NOMO-1 treated with DMSO at 0.1 percent for 48 hours (cell line): Measurements from ENCODE around the gene SS18L1.

Source experiments
- DNase-seq: peaks from one replicate; lab custom pipeline; 2025; ENCODE audit not compliant: unreplicated experiment; lab: John Stamatoyannopoulos, UW

Gene SS18L1

GRCh38 chr20:62208795-62209755 is 65.5 kb downstream of the SS18L1 start:
- DNase-seq, result no peak

DNA sequence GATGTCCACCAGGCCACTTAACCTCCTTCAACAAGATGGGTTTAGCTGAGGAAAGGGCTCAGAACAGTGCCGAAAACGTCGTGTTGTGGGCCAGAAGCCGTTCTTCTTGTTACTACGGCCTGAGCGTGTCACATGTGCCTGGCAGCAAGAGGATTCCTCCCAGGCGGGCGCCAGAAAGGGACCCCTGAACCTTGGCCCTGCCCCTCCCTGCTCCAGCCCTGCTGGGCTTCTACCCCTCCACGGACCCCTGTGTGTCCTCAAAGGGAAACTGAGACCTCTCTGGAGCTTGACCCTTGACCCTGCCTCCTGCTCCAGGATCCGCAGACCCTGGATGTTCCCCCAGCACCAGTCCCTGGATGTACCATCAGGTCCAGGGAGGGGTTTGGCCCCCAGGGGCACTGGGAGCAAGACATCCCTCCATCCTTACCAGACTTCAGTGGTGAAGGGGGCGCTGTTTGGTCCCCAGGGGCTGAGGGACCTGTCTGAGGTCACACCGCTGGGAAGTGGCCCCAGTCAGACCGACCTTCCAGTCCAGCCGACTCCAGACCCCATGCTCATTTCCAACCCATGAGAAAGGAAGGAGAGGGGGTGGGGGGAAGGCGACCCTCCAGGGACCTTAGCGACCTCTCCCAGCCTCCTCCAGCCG is 66.4 kb downstream of the SS18L1 start:
- no peak for DNase-seq

DNA sequence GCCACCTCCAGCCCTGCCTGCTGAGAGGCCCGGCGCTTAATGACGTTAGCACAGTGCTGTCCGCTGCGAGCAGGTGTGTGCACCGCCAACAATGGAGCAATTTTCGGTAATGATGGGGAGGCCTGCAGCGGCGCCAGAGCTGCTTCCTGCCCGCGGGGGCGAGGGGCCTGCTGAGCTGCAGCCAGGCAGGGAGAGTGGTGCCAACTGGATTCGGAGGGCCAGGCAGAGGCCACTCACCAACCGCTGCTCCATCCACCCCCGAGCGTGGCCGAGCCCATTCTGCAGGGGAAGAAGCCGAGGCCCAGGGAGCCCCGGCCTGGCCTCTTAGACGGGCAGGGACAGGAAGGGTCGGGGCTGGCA is 66.9 kb downstream of the SS18L1 start:
- no peak for DNase-seq

GRCh38 chr20:62211216-62211615 is 67.6 kb downstream of the SS18L1 start:
- no peak for DNase-seq

DNA sequence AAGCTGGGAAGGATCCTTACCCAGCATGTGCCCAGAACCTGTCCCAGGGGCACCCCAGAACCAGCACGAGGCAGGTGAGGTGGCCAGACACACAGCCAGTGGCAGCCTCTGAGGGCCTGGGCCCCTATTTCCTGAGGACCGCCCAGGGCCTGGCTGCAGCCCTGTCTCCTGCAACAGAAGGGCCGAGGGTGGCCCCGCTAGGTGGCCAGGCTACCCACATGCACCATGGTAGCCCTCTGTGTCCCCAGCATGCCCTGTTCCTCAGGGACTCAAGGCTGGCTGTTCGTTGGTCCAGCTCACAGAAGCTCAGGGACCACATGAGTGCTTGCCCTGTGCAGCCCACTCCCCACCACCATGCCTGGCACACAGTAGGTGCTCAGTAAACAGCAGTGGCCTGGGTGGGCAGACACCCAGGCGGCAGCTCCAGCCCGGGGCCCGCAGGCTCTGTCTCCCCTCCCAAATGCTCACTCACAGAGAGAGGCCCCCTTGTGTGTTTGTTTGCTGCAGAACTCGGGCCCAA is 68.3 kb downstream of the SS18L1 start:
- DNase-seq, result no peak

- no peak for DNase-seq
Measured at GRCh38 chr20:62212299-62212698, 68.7 kb downstream of the SS18L1 start.

DNA sequence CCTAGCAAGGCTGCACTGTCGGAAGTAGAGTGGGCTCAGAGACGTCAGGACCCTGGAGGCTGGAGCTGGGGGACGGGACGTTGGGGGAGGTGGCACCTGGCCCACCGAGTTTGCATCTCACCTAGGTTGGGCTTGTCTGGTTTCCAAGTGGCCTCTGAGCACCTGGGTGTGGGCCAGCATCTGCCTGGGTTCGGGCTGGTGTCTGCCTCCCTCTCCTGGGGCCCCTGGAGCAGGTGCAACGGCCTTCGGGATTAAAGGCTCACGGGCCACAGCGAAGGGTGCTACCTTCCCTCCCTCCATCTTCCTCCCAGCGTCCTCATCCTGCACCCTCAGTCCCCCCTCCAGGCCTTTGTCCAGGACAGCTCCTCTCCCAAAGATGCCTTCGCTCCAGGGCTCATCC is 70.5 kb downstream of the SS18L1 start:
- DNase-seq, result no peak

DNA sequence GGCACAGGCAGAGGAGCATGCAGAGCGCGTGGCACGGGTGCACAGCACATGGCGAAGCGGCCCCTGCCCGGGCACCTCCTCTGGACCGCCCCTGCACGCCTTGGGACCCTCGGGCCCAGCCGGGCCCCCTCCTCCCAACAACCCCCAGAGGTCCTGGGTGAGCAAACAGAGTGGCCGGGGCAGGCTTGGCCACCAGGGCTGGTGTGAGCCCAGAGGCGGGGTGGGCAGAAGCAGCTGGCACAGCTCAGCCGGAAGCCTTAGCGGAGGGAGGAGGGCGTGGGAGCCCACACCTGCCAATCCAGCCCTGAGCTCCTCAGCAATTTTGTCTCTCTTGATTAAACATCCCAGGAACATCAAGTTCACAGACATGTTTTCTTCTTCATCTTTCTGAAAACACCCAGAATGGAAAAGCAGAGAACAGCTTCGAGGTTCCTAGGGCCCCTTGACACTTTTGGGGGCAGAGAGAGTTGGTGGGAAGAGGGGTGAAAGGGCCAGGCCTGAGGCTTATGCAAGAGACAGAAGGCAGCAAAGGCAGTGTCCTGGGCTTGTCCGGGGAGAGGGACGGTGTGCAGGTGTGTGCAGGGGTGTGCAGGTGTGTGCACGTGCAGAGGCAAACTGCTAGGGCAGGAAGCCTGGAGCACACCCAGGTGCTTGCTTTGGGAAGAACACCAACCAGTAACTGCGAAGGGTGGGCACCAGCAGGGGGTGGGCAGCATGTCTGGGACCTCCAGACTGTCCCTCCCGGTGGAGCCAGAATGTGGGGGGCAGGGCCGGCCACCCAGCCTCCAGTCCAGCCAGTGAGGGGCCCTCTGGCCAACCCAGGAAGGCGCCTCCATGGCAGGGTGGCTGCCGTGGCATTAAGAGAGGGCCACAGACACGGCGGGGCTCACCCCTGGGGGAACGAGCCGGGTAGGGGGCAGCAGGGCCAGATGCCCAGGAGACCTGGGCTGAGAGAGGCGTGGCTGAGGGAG is 71.7 kb downstream of the SS18L1 start:
- DNase-seq, result no peak

DNA sequence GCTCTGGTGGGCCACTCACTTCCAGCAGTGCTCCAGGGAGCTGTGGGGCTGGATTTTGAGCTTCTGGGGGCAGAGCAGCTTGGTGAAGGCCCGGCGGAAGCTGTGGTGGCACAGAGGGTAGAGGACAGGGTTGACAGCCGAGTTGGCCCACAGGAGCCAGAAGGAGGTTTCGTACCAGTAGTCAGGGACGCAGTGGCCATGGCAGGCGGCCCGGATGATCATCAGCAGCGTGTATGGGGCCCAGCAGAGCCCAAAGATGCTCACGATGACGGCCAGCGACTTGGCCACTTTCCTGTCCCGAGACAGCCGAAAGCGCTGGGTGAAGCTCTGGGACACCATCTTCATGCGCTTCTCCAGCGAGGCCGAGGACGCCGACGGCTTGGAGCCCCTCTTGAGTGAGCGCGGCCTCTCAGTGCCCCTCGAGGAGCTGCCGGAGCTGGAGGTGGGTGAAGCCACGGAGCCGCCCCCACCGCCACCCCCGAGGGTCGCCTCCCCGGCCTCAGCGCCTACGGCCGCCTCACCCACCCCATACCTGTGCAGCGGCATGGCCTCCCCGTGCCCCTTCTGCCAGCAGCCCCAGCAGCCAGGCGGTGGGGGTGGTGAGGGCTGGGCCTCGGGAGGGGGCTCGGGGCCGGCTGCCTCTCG is 72.5 kb downstream of the SS18L1 start:
- no peak for DNase-seq

DNA sequence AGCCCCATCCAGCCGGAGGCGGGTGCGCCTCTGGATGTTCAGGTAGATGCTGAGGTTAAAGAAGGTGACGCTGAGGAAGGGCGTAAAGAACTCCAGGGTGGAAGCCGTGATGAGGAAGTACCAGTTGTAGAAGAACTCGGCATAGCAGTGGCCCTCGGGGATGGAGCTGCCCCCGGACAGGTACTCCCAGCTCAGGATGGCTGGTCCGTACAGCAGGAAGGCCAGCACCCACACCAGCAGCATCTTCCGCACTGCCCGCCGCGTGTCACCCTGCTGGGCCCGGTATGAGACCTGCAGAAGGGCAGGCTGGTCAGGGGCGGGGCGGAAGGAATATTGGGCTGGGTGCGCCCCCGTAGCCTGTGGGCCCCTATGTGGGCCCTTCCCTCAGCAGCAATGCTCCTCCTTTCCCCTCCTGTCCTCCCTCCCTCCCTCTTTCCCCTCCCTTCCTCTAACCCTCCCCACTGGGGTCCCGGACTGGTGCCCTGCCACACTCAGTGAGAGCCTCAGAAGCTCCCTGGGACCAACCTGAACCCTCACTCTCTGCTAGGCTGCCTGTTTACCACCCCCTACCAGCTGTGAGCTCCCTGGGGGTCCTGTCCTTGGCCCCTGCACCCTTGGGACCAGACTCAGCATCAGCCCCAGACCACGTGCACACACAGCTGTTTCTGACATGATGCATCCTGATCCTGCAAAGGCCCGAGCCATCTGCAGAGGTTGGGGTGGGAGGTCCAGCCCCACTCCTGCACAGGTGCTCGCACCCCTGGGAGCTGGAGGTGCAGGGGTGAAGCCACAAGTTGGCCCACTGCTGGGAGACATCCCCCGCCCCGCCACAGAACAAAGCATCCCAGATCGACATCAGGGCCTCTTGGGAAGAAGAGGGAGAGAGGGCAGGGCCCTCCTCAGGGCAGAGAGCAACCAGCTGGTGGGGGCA is 73.3 kb downstream of the SS18L1 start:
- no peak for DNase-seq

GRCh38 chr20:62217913-62218773 is 74.6 kb downstream of the SS18L1 start:
- DNase-seq, result no peak

DNA sequence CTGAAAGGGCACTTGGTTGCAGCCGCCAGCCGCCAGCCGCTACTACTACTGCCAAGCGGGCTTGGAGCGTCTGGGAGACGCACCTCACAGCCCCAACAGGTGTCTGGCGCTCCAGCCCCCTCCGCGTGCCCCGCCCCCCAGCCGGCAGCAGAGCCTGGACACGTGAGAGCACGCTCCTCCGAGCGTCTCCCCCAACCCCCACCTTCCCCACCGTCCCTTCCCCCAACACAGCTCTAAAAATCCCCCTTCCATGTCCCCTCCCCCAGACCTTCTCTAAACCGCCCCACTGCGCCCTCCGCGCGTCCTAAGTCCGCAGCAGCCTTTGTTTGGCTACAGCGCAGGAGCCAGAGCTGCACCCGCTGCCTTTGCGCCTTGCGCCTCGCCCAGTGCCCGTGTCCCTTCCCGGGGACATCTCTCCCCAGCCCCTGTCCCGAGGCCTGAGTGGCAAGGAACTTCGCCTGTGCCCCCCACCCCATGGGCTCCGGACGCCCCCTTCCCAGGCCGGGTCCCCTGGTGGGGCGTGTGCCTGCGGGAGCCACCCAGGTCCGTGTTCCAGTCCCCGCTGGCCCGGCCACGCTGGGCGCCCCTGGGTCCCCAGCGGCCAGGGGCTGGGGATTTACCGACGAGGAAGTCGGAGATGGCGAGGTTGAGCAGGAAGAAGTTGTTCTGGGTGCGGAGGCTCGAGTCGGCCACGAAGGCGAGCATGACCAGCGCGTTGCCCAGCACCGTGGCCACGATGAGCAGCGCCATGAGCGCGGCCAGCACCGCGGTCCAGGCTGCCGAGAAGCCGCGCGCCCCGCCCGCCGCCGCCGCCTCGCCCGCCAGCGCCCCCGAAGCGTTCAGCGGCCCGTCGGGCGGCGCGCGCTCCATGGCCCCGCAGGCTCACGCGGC is 75.8 kb downstream of the SS18L1 start:
- no peak for DNase-seq

DNA sequence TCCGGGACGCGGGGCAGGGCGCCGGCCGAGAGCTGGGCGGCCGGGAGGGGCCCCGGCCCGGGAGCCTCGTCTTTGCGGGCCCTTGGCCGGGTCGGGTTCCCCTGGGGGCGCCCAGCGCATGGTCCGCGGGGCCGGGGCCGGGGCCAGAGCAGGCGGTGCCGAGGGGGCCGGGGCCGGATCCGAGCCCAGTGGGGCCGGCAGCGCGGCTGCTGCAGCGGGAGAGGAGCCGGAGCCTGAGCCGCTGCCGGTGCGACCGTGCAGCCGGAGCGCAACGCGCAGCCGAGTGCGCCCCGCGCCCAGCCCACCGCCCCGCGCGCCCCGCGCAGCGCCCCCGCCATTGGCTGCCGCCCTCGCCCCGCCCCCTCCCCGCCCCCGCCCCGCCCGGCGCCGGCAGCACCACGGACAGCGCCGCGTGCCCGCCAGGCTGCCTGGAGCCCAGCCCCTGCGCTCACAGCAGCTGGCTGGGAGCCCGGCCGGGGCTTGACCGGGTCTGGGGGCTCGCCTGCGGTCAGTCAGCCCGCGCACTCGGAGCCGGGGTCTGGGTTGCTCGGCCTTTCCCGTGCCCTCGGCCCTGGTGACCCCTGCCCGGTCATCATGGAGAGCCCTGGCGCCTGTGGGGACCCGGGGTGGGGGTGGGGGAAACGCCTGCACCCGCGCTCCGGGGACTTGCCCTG is 76.6 kb downstream of the SS18L1 start, which contains the start of gene HRH3:
Gene HRH3, minus strand, starts transcription at position 287 of the 674 bp plus-strand sequence. CDS start 308 bp downstream, outside the sequence.
- DNase-seq, result peak; percentile 23

DNA sequence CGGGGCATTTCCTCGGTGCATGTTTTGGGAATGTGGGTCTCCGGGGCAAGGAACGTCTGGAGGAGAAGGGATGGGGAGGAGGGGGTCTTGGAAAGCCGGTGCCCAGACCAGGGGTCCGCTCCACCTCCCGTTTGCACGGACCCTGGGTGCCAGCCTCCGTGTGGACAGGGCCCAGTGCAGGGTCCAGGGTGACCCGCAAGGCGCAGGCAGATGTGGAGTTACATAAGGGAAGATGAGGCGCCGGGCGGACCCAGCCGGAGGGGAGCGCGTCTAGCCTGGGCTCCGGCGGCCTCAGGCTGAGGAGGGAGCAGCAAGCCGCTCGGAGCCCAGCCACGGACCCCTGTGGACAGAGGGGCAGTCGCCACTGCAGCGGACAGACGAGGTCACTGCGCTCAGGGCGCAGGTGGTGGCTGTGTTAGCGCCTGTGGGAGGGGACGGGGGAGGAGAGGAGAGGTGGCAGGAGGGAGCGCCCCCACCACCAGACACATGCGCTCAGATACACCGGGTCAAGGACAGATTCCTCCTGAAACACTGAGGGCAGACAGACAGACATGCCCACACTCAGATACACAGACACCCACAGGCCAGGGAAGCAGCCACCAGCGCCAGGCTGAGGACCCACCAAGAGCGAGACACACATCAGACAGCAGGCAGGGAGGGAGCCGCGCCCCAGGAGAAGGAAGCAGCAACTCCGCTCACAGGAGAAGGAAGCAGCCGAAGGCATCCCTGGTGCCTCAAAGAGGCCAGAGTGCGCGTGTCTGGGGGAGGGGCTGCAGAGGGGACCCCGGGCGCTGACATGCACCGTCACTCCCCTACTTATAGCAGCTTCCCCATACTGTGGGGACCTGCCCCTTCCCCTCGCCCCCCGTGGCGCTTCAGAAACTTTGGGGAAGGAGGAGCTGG is 77.3 kb downstream of the SS18L1 start:
- DNase-seq, result no peak

DNA sequence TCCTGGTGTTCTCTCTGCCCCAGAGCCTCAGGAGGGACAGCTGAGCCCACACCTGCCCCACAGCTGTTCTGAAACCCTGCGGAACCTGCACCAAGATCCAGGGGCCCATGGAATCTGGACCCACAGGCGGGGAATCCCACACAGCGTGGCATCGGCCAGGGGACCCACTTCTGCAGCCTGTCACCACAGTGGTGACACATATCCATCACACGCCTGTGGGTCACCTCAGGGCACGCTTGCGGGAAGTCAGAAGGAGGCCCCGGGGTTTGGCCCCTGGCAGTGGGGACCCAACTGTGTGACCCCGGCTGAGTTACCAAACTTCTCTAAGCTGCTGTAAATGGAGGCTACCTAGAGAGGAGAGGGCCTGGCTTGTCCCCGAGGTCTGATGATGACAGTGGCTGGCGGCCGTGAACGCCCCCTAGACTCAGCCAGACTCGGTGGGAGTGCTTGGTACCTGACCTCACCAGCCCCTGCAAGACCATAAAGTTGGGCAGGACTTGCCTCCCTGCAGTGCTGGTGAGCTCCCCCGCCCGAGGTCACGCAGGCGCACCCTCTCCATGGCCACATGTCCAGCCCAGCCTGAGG is 78.8 kb downstream of the SS18L1 start:
- no peak for DNase-seq
